HEK293 (cell line): ENCODE measurements around the gene KIF23.

Source experiments
- CTCF ChIP-seq: fragments of 450-650 bp; formaldehyde crosslinking; IDR thresholded peaks from 2 replicates; pipeline ENCODE4 v1.5.1; 2016; ENCODE audit warnings: missing biosample characterization, missing genetic modification characterization
- PRDM1 ChIP-seq: fragments of 450-650 bp; formaldehyde crosslinking; IDR thresholded peaks from 2 replicates; pipeline ENCODE4; 2016; ENCODE audit warnings: missing biosample characterization, missing genetic modification characterization
- TSHZ1 ChIP-seq: fragments of 450-650 bp; formaldehyde crosslinking; IDR thresholded peaks from 2 replicates; pipeline ENCODE4 v1.5.1; 2016; ENCODE audit warnings: missing biosample characterization, missing genetic modification characterization, borderline replicate concordance
- ZFHX2 ChIP-seq: fragments of 450-650 bp; formaldehyde crosslinking; conservative IDR thresholded peaks from 2 replicates; pipeline ENCODE4 v1.5.1; 2016; ENCODE audit warnings: missing biosample characterization, missing genetic modification characterization
- ZNF18 ChIP-seq: fragments of 450-650 bp; formaldehyde crosslinking; IDR thresholded peaks from 2 replicates; pipeline ENCODE4 v1.5.1; 2016; ENCODE audit warnings: missing biosample characterization, missing genetic modification characterization
- ZNF184 ChIP-seq: fragments of 450-650 bp; IDR thresholded peaks from 2 replicates; pipeline ENCODE4 v1.5.1; 2018; ENCODE audit warnings: missing biosample characterization, mild to moderate bottlenecking, missing genetic modification characterization
- ZNF24 ChIP-seq: fragments of 450-650 bp; formaldehyde crosslinking; IDR thresholded peaks from 2 replicates; pipeline ENCODE4 v1.5.1; 2016; ENCODE audit warnings: missing biosample characterization, missing genetic modification characterization
- ZNF350 ChIP-seq: fragments of 450-650 bp; formaldehyde crosslinking; IDR thresholded peaks from 2 replicates; pipeline ENCODE4 v1.5.0; 2017; ENCODE audit warnings: missing biosample characterization, mild to moderate bottlenecking, missing genetic modification characterization
- ZNF501 ChIP-seq: fragments of 450-650 bp; formaldehyde crosslinking; IDR thresholded peaks from 2 replicates; pipeline ENCODE4 v1.5.1; 2016; ENCODE audit warnings: missing biosample characterization, missing genetic modification characterization
- ZNF561 ChIP-seq: fragments of 450-650 bp; IDR thresholded peaks from 2 replicates; pipeline ENCODE4 v1.5.1; 2018; ENCODE audit warnings: missing biosample characterization, missing genetic modification characterization, borderline replicate concordance
- ZNF639 ChIP-seq: fragments of 450-650 bp; formaldehyde crosslinking; IDR thresholded peaks from 2 replicates; pipeline ENCODE4 v1.5.1; 2016; ENCODE audit warnings: missing biosample characterization, missing genetic modification characterization
- ZNF76 ChIP-seq: fragments of 450-650 bp; formaldehyde crosslinking; IDR thresholded peaks from 2 replicates; pipeline ENCODE4; 2016; ENCODE audit warnings: low read depth, missing biosample characterization, missing genetic modification characterization, borderline replicate concordance
- ZSCAN18 ChIP-seq: fragments of 450-650 bp; formaldehyde crosslinking; IDR thresholded peaks from 2 replicates; pipeline ENCODE4 v1.5.1; 2016; ENCODE audit warnings: missing biosample characterization, missing genetic modification characterization

- no peak for TF ChIP-seq ZNF350 (tag by site-specific recombination)
- TF ChIP-seq ZNF561 (tag by site-specific recombination): no peak
- no peak for TF ChIP-seq ZNF76
- no peak for TF ChIP-seq CTCF
- TF ChIP-seq TSHZ1 (tag by site-specific recombination): no peak
- no peak for TF ChIP-seq ZNF639 (tag by site-specific recombination)
- no peak for TF ChIP-seq ZFHX2 (tag by site-specific recombination)
- TF ChIP-seq ZSCAN18 (tag by site-specific recombination): no peak
- no peak for TF ChIP-seq ZNF24
- no peak for TF ChIP-seq ZNF18 (tag by site-specific recombination)
- TF ChIP-seq PRDM1 (tag by site-specific recombination): no peak
- TF ChIP-seq ZNF184 (tag by site-specific recombination): no peak
- TF ChIP-seq ZNF501 (tag by site-specific recombination): no peak
Measured at GRCh38 chr15:69395991-69396390, 18.2 kb upstream of the KIF23 start.
